Stomach (tissue), 9 donors: Measurements from ENCODE around the gene CA7. TPM values are rescaled to one million over a fixed set of nuclear protein-coding genes. Genes with fewer than 3 reads are reported as not detected.

Experiments used
- DNase-seq, 2 donors: peaks; one replicate each; pipeline versions ENCODE4 v3.0.0 to v3.0.0-alpha.2; 2013 to 2019
- H3K27ac ChIP-seq, 5 donors: fragments of 200-600 bp in 4 of 5; sonication (generic) in 4 of 5; one replicate each; pipeline ENCODE4 v1.5.1; 2013 to 2019; ENCODE audit warnings: mild to moderate bottlenecking in 1 of 5, moderate library complexity in 1 of 5
- H3K27me3 ChIP-seq, 3 donors: fragments of 200-600 bp; sonication (generic); one replicate each; pipeline ENCODE4 v1.5.1; 2017 to 2019; ENCODE audit warnings: mixed run types in 1 of 3
- H3K36me3 ChIP-seq, 4 donors: fragments of 200-600 bp; sonication (generic); 1 replicate in 3 of 4; 2 replicates in 1 of 4; pipeline ENCODE4 v1.5.1; 2016 to 2019
- H3K4me1 ChIP-seq, 4 donors: fragments of 200-600 bp; sonication (generic); one replicate each; pipeline ENCODE4 v1.5.1; 2016 to 2019
- H3K4me3 ChIP-seq, 4 donors: fragments of 200-600 bp; sonication (generic) in 3 of 4; one replicate each; pipeline ENCODE4 v1.5.1; 2016 to 2019; ENCODE audit warnings: mild to moderate bottlenecking in 1 of 4
- H3K9me3 ChIP-seq, 4 donors: fragments of 200-600 bp; sonication (generic); one replicate each; pipeline ENCODE4 v1.5.1; 2016 to 2019
- CTCF ChIP-seq, 7 experiments: fragments of 450-650 bp in 4 of 7; fragments of 200-600 bp in 3 of 7; sonication (generic) in 3 of 7; IDR thresholded peaks; one replicate each; pipeline ENCODE4 v1.5.1; 2016 to 2019; ENCODE audit warnings: antibody characterized with exemption in 7 of 7, control low read depth in 2 of 7, mild to moderate bottlenecking in 1 of 7
- EP300 ChIP-seq: sonication (generic); formaldehyde crosslinking; IDR thresholded peaks from one replicate; pipeline ENCODE4 v1.6.1; 2017; ENCODE audit warnings: antibody characterized with exemption
- POLR2A ChIP-seq, 4 donors: fragments of 450-650 bp; IDR thresholded peaks; one replicate each; pipeline ENCODE4 v1.6.1; 2016; ENCODE audit warnings: antibody characterized with exemption in 4 of 4, control low read depth in 2 of 4, mild to moderate bottlenecking in 1 of 4, moderate library complexity in 1 of 4
- POLR2AphosphoS5 ChIP-seq, 3 donors: sonication (generic); formaldehyde crosslinking; IDR thresholded peaks; one replicate each; pipeline ENCODE4 v1.6.1; 2016; ENCODE audit warnings: antibody characterized with exemption in 3 of 3
- WGBS, 5 donors: extraction: QIAGEN DNeasy Blood & Tissue Kit in 3 of 5; methylation state at CpG; one replicate each; pipeline versions ENCODE4 v1.1.5 to v1.1.7; 2013 to 2018; 5-methylcytosine and 5-hydroxymethylcytosine counted together
- intact Hi-C: fragments of 100-400 bp; cut with DNase I; formaldehyde crosslinking; loops from one replicate; pipeline ENCODE4 v1.15.1; 2023; ENCODE audit warnings: low total_unique reads
- polyA plus RNA-seq, 3 donors: library from polyadenylated mRNA; stranded (reverse); fragments of 200-250 nt; gene quantifications; one replicate each; pipeline ENCODE4 v1.2.3, GENCODE V29; 2013
- total RNA-seq, 5 donors: library from RNA; depleted of rRNA; stranded (reverse); fragments of >200 nt; gene quantifications; one replicate each; pipeline versions ENCODE4 v1.1.0 to v1.2.3, GENCODE V29; 2014 to 2016
- donor health status: healthy with polysubstance abuse.
- donor health status: Bipolar disorder and iron deficiency.
- donor health status: healthy.

CA7 gene
- total and polyA plus RNA-seq, 8 donors = 0.10 to 27.8 (median 0.55) TPM; not detected in 5

GRCh38 chr16:66824006-66824405, 20.2 kb upstream of the CA7 start:
- Histone ChIP-seq H3K9me3 (no peaks in the 10 kb centered on the region), H3K27ac (no peak overlapping the region), H3K36me3 (peaks cover 33 to 88% (median 84%) of the 10 kb centered on the region in 4 donors), H3K27me3 (no peaks in the 10 kb centered on the region), H3K4me3 (no peak overlapping the region), H3K4me1 (peaks cover 0 to 26% (median 7%) of the 10 kb centered on the region in 4 donors)
- intact Hi-C loops = no loop called here
- no peak for DNase-seq
- TF ChIP-seq EP300 = no peak
- no peak for TF ChIP-seq POLR2A (IDR thresholded peaks at IDR 0.05)
- TF ChIP-seq CTCF (IDR thresholded peaks at IDR 0.05) = no peak
- no peak for TF ChIP-seq POLR2AphosphoS5 (IDR thresholded peaks at IDR 0.05)
- 87 to 99% (median 93%) methylated on average over 4 of the region's 4 CpGs for WGBS, 5 donors

GRCh38 chr16:66830422-66831404, 13.5 kb upstream of the CA7 start, which contains the start of gene NAE1:
NAE1 (minus strand) TSS chr16:66830976; CDS start chr16:66830899, 77 bp downstream.
- H3K4me3 ChIP-seq = peak within 1 kb of the TSS; percentile 80 to 90 (median 83)
- TF ChIP-seq CTCF (IDR thresholded peaks at IDR 0.05) (peak in 5 of 7 experiments; percentile 86 to 98 (median 91)), POLR2A (IDR thresholded peaks at IDR 0.05) (peak in 1 of 4 donors; percentile 29), POLR2AphosphoS5 (IDR thresholded peaks at IDR 0.05) (peak; percentile 65 to 97 (median 92)), EP300 (no peak)
- WGBS, 5 donors = 0 to 2% (median 1%) methylated on average over 22 to 84 of the region's 84 CpGs
- H3K36me3 ChIP-seq = peaks cover 7 to 29% (median 22%) of the 10 kb centered on the region in 4 donors
- intact Hi-C loops = no loop called here
- H3K27me3 ChIP-seq = no peaks in the 10 kb centered on the region
- H3K27ac ChIP-seq = peak within 1 kb of the TSS; percentile 88 to 94 (median 91)
- peak; percentile 89 to 97 for DNase-seq
- H3K9me3 ChIP-seq = no peaks in the 10 kb centered on the region
- H3K4me1 ChIP-seq = peaks cover 11 to 35% (median 22%) of the 10 kb centered on the region in 4 donors

GRCh38 chr16:66832190-66832589, 12.0 kb upstream of the CA7 start:
- Histone ChIP-seq H3K9me3 (no peaks in the 10 kb centered on the region), H3K4me1 (peaks cover 11 to 31% (median 22%) of the 10 kb centered on the region in 4 donors), H3K36me3 (peaks cover 0 to 14% (median 8%) of the 10 kb centered on the region in 4 donors), H3K4me3 (no peak overlapping the region), H3K27me3 (no peaks in the 10 kb centered on the region), H3K27ac (no peak overlapping the region)
- WGBS, 5 donors = 81 to 90% (median 83%) methylated on average over 3 of the region's 3 CpGs
- intact Hi-C loops = no loop called here
- TF ChIP-seq CTCF (IDR thresholded peaks at IDR 0.05) (no peak), EP300 (no peak), POLR2A (IDR thresholded peaks at IDR 0.05) (no peak), POLR2AphosphoS5 (IDR thresholded peaks at IDR 0.05) (no peak)
- no peak for DNase-seq

- Histone ChIP-seq H3K4me1 (peaks cover 11 to 26% (median 21%) of the 10 kb centered on the region in 4 donors), H3K4me3 (no peak overlapping the region), H3K36me3 (peaks cover 0 to 8% (median 2%) of the 10 kb centered on the region in 4 donors), H3K27me3 (no peaks in the 10 kb centered on the region), H3K27ac (no peak overlapping the region), H3K9me3 (no peaks in the 10 kb centered on the region)
- intact Hi-C loops = no loop called here
- WGBS, 5 donors = 66 to 73% (median 70%) methylated on average over 7 of the region's 7 CpGs
- DNase-seq = no peak
- TF ChIP-seq POLR2AphosphoS5 (IDR thresholded peaks at IDR 0.05) (no peak), POLR2A (IDR thresholded peaks at IDR 0.05) (no peak), CTCF (IDR thresholded peaks at IDR 0.05) (no peak), EP300 (no peak)
Observed at GRCh38 chr16:66832661-66833305, 11.4 kb upstream of the CA7 start.
